A172 (cell line): ENCODE measurements around the gene DSG1. TPM values are rescaled to one million over a fixed set of nuclear protein-coding genes. Genes with fewer than 3 reads are reported as not detected.
"Not testable (repeated sequence)": the region's sequence is repeated elsewhere in the genome, so short reads cannot be mapped to it uniquely, and the experiment has no call there.

Experiments used
- DNase-seq: peaks from one replicate; pipeline ENCODE4 v3.0.0-alpha.2; 2015; ENCODE audit warnings: low spot score
- total RNA-seq: library from RNA; depleted of rRNA; stranded (reverse); fragments of >200 nt; shearing (Covaris generic); gene quantifications from 2 replicates; pipeline ENCODE4 v1.2.3, GENCODE V29; 2014; rRNA removed

DSG1 gene
- total RNA-seq = not detected in 2 replicates

DNA sequence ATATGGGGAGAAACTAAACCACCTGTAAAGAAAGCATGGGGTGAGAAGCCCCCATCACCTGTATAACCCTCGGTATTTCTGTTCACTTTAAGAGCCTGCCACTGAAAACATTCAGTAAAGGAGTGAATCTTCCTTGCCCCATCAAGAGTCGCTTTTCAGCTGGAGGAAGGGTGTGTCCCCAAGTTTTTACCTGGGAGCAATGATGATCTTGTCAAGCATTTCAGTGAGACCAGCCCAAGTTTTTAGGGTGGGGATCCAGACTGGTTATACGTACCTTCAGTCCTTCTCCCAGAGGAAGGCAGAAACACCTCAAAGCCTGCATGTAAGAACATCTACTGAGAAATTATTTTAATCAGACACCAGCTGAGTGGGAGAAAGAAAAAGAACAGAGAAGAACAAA is at the start of gene DSG1:
DSG1 (plus strand) TSS at position 301 of the 400 bp plus-strand sequence. CDS start 141 bp downstream, outside the sequence.
- DNase-seq = no peak

DNA sequence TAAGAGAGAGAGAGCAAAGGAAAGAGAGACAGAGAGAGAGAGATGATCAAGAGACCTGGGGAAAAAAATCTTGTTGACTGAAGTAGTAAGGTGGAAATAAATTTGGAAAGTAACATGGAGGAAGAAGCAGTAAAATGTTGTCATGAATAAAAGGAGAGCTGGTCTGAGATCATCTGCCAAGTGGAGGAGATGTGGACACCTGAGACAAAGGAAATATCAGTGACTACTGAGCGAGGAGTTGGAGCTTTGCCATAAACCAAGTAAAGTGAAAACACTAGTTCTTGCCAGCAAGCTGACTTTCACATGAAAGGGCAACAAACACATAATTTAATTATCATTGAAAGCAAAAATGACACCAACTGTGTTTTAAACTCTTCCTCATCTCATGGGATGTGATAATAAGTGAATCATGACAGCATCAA is 49.0 kb upstream of the DSG1 start:
- DNase-seq = no peak

DNA sequence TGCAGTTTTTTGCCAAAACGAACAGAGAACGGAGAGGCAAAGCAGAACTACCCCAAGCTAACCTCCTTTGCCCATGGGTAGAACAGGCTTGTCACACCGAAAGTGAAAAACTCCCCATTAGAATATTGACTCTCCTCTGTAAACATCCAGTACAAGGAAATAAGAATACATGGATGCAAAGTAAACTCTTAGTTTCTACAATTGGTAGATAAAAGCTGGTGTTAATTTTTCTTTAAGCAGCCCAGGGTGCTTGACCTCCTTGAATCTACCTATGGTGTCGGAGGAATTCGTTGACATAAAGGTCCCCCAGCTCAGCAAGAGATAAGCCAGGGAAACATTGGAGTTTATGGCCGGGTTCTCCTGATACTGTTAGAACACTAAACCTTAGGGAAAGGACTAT is 48.4 kb upstream of the DSG1 start:
- DNase-seq = no peak

DNA sequence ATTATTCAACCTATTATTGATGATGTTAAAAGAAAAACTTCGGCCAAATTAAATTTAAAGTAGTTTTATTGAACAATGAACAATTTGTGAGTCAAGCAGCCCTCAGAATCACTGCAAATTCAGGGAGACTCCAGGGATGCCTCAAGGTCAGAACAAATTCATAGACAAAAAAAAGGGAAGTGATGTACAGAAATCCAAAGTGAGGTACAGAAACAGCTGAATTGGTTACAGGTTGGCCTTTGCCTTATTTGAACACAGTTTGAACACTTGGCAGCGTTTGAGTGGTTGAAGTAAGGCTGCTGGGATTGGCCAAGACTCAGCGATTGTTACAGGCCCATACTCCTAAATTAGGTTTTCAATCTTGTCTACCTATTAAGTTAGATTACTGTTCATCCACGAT is 47.4 kb upstream of the DSG1 start:
- no peak for DNase-seq

DNA sequence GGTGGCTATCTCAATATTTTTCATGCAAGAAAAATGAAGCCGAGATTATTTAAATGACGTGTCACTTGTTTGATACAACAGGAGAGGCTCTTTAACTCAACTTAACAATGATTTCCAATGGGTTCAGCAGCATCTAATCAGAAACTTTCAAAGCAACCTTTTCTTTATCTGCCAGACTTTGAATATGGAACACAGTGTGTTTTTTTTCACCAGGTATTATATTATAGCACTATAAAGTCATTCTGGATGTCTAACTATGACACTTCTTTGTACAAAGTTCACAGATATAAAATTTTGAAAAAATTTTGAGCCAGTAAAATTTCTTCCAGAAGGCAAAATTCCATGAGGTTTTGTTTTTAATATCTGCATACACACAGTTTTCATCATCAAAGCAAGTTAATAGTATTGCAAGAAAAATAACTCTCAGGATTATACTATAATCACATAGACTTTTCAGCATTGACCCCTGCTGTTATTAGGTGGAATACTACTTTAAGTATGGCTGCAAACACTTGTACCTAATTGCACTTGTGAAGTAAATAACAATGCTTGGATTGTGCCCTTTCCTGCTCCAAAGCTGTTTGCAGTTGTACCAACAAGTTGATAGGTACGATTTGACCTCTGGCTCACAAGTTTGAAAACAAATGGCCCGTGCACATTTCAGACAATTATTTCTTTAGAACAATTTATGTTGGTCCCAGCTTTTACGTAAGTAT is 44.0 kb upstream of the DSG1 start:
- no peak for DNase-seq

DNA sequence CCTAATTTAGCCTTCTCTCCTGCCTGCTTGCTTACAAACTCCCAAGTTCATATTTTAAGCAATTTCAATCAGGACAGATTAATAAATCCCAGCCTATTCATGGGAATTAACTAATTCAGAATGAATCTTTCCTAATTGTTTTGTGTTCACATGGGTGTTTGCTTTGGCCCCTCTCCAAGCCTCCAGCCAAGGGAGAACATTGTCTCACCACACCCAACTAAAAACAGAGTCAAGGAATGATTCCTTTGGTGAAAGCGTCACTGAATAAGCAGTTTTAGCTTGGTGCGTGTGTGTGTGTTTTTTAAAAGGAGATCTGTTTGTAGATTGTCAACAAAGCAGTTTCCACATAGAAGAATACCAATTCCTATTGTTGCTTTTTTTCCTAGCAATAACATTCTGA is 43.0 kb upstream of the DSG1 start:
- DNase-seq = no peak

DNA sequence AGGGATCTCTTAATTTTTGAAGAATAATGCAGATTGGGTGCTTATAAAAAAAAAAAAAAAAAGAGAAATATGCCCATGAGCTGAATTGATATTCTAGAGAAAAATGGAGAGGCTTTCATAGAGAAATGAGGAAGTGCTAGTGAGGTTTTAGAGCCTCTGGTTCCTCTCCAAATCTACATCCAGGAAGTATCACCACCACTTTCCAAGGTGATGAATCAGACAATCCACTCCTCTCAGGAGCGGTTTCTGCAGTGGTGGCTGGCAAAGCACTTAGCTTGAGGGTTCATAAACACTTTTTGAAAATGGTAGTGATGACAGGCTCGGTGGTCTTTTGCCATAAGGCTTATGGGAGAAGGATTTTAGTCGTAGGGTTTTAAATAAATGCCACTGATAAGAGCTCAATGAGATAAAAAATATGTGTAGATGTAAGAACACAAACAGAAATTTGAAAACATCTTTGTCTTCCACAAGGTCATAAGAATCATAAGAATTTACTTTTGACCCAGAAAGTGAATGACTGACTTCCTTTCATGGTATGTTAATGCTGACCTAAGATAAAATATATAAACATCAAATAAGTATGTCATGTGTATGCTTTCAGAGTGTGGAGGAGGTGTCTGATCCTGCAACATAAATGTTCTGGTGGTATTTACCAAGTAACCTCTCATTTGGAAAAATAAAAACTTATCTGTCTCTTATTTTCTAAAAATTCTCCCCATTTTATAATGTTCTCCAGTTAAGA is 42.1 kb upstream of the DSG1 start:
- no peak for DNase-seq

DNA sequence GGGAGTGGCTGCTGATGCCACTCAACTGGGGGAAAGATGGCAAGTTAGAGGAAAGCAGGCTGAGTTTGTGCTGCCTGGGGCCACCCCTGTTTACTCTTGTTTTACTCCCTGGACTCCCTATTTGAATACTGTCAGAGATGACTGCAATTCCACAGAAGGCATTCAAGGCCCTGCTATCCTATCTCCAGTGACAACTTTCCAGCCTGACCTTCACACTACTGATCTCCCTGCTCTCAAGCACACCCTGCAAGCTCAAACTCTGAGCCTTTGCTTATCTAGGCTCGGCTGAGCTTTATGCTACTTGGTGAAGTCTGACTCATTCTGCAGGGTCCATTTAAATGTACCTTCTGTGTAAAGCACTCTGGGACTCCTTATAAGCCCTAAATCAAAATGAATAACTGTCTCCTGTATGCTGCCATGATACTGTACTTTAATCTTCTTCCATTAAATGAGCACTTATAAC is 39.3 kb upstream of the DSG1 start:
- DNase-seq = no peak

DNA sequence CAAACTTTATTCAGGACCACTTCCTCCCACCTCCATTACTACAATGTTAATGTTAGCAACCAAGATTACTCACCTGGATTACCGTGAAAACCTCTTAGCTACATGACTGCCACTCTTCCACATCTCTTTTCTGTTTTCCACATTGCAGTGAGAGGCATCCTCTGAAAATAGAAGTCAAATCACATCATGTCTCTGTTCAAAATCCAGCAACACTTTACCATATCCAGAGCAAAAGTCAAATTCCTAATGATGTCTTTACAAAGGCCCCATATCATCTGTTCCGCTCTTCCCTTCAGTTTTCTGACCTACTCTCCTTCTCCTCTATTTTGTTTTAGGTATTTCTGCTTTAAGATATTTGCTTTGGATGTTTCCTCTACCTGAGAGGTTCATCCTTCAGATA is 37.5 kb upstream of the DSG1 start:
- DNase-seq = no peak

DNA sequence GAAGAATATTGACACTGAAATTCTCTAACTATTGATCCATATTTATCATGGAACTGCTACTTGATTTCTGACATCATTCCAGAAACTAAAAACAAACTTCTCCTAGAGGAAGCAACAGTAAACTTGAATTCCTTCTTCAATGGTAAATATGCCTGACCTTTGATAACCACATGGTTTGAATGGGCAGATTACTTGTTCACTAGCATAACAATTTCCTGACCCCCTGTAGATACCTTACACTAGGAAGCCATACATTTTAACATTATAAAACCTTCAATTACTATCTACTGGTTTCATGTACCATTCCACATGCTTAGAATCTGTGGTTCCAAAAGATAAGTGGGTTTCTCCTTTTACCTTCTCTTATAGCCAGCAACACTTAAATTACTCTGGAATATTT is 36.5 kb upstream of the DSG1 start:
- no peak for DNase-seq

DNA sequence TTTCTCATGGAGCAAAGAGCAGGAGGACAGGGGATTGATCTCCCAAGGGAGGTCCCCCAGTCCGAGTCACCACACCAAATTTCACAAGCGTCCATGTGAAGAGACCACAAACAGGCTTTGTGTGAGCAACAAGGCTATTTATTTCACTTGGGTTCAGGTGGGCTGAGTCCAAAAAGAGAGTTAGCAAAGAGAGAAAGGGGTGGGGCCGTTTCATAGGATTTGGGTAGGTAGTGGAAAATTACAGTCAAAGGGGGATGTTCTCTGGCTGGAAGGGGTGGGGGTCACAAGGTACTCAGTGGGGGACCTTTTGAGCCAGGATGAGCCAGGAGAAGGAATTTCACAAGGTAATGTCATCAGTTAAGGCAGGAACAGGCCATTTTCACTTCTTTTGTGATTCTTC is 28.5 kb upstream of the DSG1 start:
- DNase-seq = not testable (repeated sequence)

DNA sequence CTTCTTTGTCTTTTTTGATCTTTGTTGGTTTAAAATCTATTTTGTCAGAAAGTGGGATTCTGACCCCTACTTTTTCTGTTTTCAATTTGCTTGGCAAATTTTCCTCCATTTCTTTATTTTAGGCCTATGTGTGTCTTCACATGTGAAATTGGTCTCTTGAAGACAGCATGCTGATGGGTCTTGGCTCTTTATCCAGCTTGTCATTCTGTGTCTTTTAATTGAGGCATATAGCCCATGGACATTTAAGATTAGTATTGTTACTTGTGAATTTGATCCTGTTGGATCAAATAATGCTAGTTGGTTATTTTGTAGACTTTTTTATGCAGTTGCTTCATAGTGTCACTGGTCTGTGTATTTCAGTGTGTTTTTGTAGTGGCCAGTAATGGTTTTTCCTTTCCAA is 26.3 kb upstream of the DSG1 start:
- no peak for DNase-seq

DNA sequence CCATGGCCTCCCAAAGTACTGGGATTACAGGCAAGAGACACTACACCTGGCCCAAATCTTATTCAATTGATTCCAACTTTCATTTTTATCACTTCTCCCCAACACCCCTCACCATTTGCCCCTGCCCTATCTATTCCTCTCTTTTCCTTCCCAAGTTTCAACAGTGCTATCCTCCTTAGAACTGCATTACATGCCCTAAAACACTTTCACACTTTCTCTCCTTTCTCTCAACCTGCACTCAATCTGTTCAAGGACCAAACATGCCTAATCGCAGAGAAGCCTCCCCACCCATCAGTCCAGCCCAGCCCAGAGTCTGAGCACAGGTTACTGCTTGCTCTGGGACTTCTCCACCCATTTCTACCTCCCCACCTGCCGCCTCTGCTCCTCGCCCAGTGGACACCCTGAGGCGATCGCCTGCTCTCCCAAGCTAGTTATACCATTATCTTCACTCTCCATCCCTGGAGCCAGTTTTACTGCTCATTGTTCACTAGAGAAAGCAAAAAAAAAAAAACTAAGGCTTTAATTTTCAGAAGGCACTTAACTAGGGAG is 23.7 kb upstream of the DSG1 start:
- no peak for DNase-seq

DNA sequence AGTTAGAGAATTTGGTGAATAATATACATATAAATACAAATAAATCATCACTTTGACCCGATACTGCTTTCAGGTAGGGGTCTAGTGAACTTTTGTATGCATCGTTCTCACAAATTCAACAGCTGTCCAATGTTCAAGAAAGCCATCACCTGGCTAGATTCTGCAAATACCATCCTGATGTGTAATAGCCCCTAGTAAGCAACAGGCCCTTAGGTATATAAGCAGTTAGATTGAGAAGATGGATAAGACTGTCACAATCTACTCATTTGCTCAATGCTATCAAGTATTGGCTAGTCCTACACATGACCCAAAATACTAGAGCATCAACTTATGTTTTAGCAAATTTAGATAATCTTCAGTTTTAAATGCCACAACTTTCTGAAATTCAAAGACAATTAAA is 20.7 kb upstream of the DSG1 start:
- no peak for DNase-seq

DNA sequence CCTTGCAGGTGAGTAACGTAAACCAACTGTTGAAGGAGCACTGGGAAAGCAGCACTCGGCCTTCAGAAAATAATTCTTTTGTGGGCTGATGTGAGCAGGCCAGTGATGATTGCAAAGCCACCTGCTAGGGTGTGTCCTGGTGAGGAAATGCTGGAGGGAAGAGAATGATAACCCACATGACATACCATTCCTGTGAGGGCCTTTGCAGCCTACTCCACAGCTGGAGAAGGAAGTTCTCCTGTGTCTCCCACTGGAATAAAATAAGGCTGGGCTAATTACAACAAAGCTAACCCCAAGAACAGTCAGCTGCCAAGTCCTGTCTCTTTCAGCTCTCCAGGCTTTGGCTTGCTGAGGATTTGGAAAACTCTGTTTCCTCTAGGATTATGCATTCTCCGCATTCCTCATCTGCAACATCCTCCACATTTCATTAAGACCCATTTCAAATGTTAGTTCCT is 16.7 kb upstream of the DSG1 start:
- peak; percentile 27 for DNase-seq

DNA sequence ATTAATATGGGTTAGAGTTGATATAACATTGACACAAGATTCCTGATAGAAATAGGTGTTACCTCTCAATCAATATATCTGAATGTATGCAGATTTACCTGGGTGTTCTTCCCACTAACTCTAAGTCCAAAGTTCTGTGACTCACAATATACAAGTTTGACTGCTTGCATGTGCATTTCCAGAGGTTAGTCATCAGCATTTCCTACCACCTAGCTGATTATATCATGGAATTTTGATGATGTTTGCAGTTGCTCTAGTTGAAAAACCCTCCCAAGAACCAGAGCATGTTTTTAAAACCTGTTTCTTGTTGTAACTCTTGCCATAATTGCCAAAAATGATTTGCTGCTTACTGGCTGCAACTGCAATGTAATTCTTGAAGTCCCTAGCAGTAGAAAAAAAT is 15.0 kb upstream of the DSG1 start:
- DNase-seq = no peak

DNA sequence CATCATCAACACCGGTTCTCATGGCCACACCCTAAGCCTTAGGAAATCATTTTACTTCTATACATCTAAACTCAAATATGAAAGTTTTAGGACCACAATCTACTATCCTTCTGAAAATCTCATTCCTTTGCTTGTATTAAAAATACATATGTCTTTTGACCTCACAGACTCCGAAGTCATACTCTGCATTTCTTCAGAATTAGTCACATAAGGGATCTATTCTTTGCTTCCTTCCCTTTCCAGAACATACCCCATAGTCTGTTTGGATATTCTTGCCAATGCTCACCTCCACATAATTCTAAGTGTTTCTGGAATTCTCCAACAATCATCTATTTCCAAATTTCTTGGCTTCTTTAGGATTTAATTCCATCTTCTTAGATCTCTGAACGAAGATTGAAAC is 14.2 kb upstream of the DSG1 start:
- DNase-seq = no peak

DNA sequence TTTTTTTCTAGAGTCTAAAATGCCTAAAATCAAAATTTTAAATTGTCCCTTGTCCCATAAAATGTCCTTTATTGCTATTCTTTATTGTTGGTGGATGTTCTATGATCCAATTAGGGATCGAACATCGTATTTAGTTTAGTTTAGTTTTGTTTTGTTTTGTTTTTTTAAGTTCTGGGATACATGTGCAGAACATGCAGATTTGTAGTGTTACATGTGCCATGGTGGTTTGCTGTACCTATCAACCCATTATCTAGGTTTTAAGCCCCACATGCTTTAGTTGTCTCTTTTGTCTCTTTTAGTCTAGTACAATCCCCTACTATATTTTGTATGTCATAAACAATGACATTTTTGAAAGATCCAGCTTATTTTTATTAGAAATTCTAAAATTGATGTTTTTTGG is 8.8 kb upstream of the DSG1 start:
- no peak for DNase-seq

DNA sequence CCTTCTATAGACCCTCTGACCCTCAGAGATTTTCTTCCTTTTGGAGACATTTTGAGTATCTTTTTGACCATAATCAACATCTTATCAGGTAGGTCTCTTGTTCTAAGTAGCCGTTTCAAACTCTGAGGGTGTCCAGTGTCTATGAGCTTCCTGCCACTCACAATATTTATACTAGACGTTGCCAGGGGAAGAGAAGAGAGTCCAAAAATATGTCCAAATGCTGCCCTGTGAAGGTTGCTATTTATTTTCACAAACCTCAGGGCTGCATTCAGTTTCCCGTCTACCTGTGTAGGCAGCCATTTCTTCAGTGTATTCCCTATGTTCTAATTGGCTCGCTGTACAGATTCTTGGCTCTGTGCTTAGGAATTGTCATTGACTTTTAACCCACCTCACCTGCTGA is 986 bp upstream of the DSG1 start:
- no peak for DNase-seq

DNA sequence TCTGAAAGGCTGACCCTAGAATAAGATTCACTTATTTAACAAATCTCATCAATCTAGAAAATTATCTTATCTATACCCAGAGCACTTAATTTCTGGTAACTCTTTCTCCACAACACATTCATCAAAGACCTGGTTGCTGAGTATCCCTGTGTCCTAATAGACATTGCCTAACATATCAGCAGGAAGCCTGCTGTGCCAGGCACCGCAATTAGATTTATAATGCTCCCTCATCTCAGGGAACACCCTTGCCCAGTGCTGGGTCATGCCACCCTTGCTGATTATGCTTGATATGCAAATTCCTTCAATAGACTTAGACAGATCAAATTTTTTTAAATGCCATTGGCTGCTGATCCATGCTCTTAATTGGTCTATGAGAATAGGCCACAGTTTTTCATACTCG is 3.8 kb downstream of the DSG1 start:
- no peak for DNase-seq

DNA sequence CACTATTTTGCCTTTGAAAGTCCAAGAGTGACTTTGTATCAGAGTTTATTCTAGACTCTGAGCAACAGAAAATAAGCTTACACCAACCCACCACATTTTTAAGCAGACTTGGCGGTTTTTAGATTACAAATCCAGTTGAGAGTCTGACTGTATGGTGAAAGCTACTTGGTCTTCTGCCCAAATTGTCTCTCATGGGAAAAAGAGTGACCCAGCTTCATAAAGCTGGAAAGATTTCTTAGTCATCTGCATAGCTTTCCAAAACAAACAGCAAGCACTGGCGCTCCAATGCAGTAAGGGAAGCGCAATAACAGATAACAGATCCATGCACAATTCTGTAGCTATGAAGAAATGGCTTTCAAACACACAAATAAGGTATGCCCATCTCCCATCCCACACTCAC is 7.1 kb downstream of the DSG1 start:
- DNase-seq = peak; percentile 18

DNA sequence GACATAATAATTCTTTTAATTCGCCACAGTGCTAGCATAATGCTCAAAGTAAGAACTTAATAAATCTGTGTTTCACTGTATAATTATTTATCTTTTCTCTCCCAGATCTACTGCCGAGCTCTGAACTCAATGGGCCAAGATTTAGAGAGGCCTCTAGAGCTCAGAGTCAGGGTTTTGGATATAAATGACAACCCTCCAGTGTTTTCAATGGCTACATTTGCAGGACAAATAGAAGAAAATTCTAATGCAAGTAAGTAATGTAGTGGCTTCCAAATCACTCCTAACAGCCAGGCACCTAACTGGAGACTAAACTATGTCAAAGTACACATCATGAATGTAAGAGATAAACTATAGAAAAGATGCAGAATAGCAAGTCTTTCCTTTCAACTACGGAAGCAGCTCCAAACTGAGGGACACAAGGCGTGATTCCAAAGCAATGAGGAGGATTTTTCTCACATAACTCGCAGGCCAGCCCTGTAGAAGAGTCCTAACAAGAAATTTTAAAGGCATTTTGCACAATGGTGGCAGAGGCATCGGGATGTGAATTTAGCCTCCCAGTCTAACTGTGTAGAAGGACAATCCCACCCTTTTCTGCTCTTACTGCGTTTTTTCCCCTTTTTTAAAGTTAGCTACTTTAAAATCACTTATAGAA is 12.0 kb downstream of the DSG1 start:
- DNase-seq = no peak

DNA sequence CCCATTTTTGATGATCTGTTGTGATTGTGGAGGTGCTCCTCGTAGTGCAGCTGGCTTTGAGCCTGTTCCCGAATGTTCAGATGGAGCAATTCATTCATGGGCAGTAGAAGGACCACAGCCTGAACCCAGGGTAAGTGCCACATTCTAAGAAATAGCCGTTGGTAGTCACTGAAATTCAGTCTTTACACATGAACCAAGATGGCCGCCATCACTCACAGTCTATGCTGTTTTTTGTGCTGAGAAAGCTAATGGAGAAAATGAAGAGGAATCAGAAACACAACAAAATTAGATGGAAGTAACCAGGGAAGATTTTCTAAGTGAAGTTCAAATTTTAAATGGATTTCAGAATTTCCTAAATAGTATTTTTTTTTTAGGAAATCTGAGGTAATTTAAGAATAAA is 25.5 kb downstream of the DSG1 start:
- no peak for DNase-seq
